ENCODE data around the gene B4GALT5.

Gene B4GALT5

DNA sequence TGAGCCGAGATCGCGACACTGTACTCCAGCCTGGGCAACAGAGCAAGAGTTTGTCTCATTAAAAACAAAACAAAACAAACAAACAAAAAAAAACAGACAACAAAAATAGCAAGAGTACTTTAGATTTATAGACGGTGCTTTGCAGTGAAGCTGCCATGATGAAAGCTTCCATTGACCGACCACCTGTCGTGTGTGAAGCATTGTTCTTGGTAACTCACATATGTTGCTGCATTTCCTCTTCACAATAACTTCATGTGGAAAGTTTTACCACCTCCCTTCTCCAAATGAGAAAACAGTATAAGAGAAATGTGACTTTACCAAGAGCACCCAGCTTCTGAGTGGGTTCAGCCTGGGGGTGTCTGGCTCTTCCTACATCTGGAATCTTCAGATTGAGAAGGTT lies 89.4 kb downstream of the B4GALT5 start:
- Histone ChIP-seq H4K20me1 (ENCODE audit: insufficient read depth, low read length, poor library complexity, severe bottlenecking) (no peaks in the 10 kb centered on the region), H3K4me1 (ENCODE audit: insufficient read depth, low read length, poor library complexity, severe bottlenecking) (no peaks in the 10 kb centered on the region), H3K36me3 (ENCODE audit: insufficient read depth, low read length) (no peaks in the 10 kb centered on the region), H3F3A (ENCODE audit: low read depth) (no peaks in the 10 kb centered on the region), H3K9me2 (replicated peaks; ENCODE audit: low read depth, low read length) (no peaks in the 10 kb centered on the region), H3K9me3 (ENCODE audit: insufficient read depth, low read depth, low read length) (no peaks in the 10 kb centered on the region), H3K4me3 (ENCODE audit: low read length, poor library complexity, severe bottlenecking) (no peak overlapping the region), H3K4me2 (ENCODE audit: low read depth, low read length, poor library complexity, severe bottlenecking) (no peak overlapping the region), H3K9ac (ENCODE audit: low read depth, low read length, poor library complexity, severe bottlenecking) (no peak overlapping the region), H3K27me3 (ENCODE audit: insufficient read depth, low read length, poor library complexity, severe bottlenecking) (no peaks in the 10 kb centered on the region), H2AFZ (ENCODE audit: low read length) (no peak overlapping the region), H3K79me2 (ENCODE audit: insufficient read depth, low read length) (no peaks in the 10 kb centered on the region)
- no peak for TF ChIP-seq EZH2phosphoT487 (IDR thresholded peaks at IDR 0.05; ENCODE audit: borderline replicate concordance)
- TF ChIP-seq, protein P1, sequence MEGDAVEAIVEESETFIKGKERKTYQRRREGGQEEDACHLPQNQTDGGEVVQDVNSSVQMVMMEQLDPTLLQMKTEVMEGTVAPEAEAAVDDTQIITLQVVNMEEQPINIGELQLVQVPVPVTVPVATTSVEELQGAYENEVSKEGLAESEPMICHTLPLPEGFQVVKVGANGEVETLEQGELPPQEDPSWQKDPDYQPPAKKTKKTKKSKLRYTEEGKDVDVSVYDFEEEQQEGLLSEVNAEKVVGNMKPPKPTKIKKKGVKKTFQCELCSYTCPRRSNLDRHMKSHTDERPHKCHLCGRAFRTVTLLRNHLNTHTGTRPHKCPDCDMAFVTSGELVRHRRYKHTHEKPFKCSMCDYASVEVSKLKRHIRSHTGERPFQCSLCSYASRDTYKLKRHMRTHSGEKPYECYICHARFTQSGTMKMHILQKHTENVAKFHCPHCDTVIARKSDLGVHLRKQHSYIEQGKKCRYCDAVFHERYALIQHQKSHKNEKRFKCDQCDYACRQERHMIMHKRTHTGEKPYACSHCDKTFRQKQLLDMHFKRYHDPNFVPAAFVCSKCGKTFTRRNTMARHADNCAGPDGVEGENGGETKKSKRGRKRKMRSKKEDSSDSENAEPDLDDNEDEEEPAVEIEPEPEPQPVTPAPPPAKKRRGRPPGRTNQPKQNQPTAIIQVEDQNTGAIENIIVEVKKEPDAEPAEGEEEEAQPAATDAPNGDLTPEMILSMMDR (conservative IDR thresholded peaks at IDR 0.05; ENCODE audit: low read length): no peak

DNA sequence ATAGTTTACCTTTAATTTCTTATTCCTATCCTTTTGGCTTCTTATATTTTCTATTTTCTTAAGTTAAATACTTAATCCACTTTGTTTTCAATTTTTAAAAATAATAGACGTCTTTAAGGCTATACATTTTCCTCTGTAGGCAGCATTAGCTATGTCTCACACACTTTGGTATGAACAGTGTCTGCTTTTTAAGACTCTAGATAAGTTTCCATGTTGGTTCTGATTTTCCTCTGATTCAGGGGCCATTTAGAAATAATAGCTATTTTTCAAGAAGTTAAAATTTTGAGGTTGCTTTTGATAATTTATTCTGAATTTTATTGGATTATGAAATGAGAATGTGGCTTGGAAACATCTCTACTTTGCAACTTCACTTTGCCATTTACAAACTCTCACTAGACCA lies 91.4 kb downstream of the B4GALT5 start:
- TF ChIP-seq, protein P1 (conservative IDR thresholded peaks at IDR 0.05; ENCODE audit: low read length): no peak
- no peak for TF ChIP-seq EZH2phosphoT487 (IDR thresholded peaks at IDR 0.05; ENCODE audit: borderline replicate concordance)
- Histone ChIP-seq H4K20me1 (ENCODE audit: insufficient read depth, low read length, poor library complexity, severe bottlenecking) (no peaks in the 10 kb centered on the region), H3K4me1 (ENCODE audit: insufficient read depth, low read length, poor library complexity, severe bottlenecking) (no peaks in the 10 kb centered on the region), H2AFZ (ENCODE audit: low read length) (no peak overlapping the region), H3K36me3 (ENCODE audit: insufficient read depth, low read length) (no peaks in the 10 kb centered on the region), H3K9me3 (ENCODE audit: insufficient read depth, low read depth, low read length) (no peaks in the 10 kb centered on the region), H3K27me3 (ENCODE audit: insufficient read depth, low read length, poor library complexity, severe bottlenecking) (no peaks in the 10 kb centered on the region), H3F3A (ENCODE audit: low read depth) (no peaks in the 10 kb centered on the region), H3K9ac (ENCODE audit: low read depth, low read length, poor library complexity, severe bottlenecking) (no peak overlapping the region), H3K4me3 (ENCODE audit: low read length, poor library complexity, severe bottlenecking) (no peak overlapping the region), H3K4me2 (ENCODE audit: low read depth, low read length, poor library complexity, severe bottlenecking) (no peak overlapping the region), H3K79me2 (ENCODE audit: insufficient read depth, low read length) (no peaks in the 10 kb centered on the region), H3K9me2 (replicated peaks; ENCODE audit: low read depth, low read length) (no peaks in the 10 kb centered on the region)

DNA sequence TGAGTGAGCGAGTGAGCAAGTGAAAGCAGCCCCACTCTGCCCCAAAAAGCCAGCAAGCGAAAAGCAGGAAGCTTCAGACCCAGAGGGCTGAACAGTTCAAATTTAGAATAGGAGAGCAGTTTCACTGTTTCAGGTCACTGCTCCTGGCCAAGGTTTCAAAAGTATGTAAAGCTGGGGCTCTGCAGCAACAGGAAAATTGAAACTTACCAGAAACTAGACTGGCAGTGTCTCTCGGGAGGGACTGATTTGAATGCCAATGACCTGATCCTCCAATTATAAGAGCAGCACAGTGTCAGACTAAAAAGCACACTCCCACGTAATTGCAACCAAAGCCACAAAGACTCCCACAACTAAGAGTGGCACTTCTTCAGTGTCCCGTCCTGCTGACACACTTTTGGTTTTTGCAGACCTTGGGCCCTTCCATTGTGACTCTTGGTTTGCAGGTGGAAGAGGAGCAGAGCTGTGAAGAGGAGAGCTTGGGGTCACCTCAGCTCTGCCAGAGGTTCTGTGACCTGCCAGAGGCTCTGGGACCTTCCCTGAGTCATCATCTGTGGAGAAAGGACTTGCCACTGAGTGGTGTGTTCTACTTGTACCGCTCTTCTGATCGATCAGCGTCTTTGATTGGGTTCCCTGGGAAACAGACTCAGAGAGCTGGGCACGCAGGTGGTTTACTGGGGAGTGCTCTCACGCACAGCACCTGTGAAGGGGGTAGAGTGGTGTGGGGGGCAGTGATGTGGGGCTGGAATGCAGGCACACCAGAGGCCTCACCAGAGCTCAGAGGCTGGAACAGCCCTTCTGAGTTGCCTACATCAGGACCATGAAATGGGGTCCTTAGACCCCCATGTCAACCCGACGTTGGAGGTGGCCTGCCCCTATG lies 93.1 kb downstream of the B4GALT5 start:
- peak overlapping the region; percentile 28 for H3K4me2 ChIP-seq (ENCODE audit: low read depth, low read length, poor library complexity, severe bottlenecking)
- TF ChIP-seq, protein P1 (conservative IDR thresholded peaks at IDR 0.05; ENCODE audit: low read length): no peak
- no peak for TF ChIP-seq EZH2phosphoT487 (IDR thresholded peaks at IDR 0.05; ENCODE audit: borderline replicate concordance)
- H3K27me3 ChIP-seq (ENCODE audit: insufficient read depth, low read length, poor library complexity, severe bottlenecking): no peaks in the 10 kb centered on the region
- H3K9ac ChIP-seq (ENCODE audit: low read depth, low read length, poor library complexity, severe bottlenecking): no peak overlapping the region
- H3K4me1 ChIP-seq (ENCODE audit: insufficient read depth, low read length, poor library complexity, severe bottlenecking): no peaks in the 10 kb centered on the region
- H2AFZ ChIP-seq (ENCODE audit: low read length): peak overlapping the region; percentile 45; the same call in 1 of the 2 replicates
- no peaks in the 10 kb centered on the region for H3K9me3 ChIP-seq (ENCODE audit: insufficient read depth, low read depth, low read length)
- no peaks in the 10 kb centered on the region for H3K9me2 ChIP-seq (replicated peaks; ENCODE audit: low read depth, low read length)
- H3F3A ChIP-seq (ENCODE audit: low read depth): no peaks in the 10 kb centered on the region
- H3K4me3 ChIP-seq (ENCODE audit: low read length, poor library complexity, severe bottlenecking): no peak overlapping the region
- H3K36me3 ChIP-seq (ENCODE audit: insufficient read depth, low read length): no peaks in the 10 kb centered on the region
- H3K79me2 ChIP-seq (ENCODE audit: insufficient read depth, low read length): no peaks in the 10 kb centered on the region
- no peaks in the 10 kb centered on the region for H4K20me1 ChIP-seq (ENCODE audit: insufficient read depth, low read length, poor library complexity, severe bottlenecking)

All from Loucy (cell line).